OCI-LY1 (cell line): ENCODE data around the gene SPP1.

Experiments used
- H2AFZ ChIP-seq: fragments of 200-600 bp; sonication (generic), shearing (Covaris generic); 2 replicates; pipeline ENCODE4 v1.6.0; 2014; ENCODE audit warnings: antibody characterized with exemption, mild to moderate bottlenecking, low read length
- H3F3A ChIP-seq: fragments of 200-600 bp; sonication (generic), shearing (Covaris generic); 2 replicates; pipeline ENCODE4 v1.6.0; 2014; ENCODE audit warnings: mild to moderate bottlenecking, antibody characterized with exemption, low read length, moderate library complexity; ENCODE audit not compliant: insufficient read depth
- H3K27ac ChIP-seq: fragments of 200-600 bp; sonication (generic); 2 replicates; pipeline ENCODE4 v1.5.1; 2014; ENCODE audit warnings: low read length, mixed run types, mild to moderate bottlenecking, low read depth; ENCODE audit not compliant: poor library complexity, severe bottlenecking
- H3K27me3 ChIP-seq: fragments of 200-600 bp; sonication (generic); 2 replicates; pipeline ENCODE4 v1.6.0; 2014; ENCODE audit warnings: antibody characterized with exemption, mild to moderate bottlenecking, low read length, moderate library complexity; ENCODE audit not compliant: insufficient read depth
- H3K36me3 ChIP-seq: fragments of 200-600 bp; sonication (generic); 2 replicates; pipeline ENCODE4 v1.6.1; 2014; ENCODE audit warnings: mild to moderate bottlenecking, antibody characterized with exemption, low read length, moderate library complexity, mixed read lengths; ENCODE audit not compliant: insufficient read depth
- H3K4me1 ChIP-seq: fragments of 200-600 bp; sonication (generic); 2 replicates; pipeline ENCODE4 v1.5.1; 2014; ENCODE audit warnings: mild to moderate bottlenecking, low read length, moderate library complexity; ENCODE audit not compliant: insufficient read depth, severe bottlenecking
- H3K4me2 ChIP-seq: fragments of 200-600 bp; sonication (generic), shearing (Covaris generic); 2 replicates; pipeline ENCODE4 v1.6.1; 2014; ENCODE audit warnings: low read length
- H3K4me3 ChIP-seq: fragments of 200-600 bp; sonication (generic); 2 replicates; pipeline ENCODE4 v1.5.1; 2014; ENCODE audit warnings: low read length, low read depth, mild to moderate bottlenecking, mixed read lengths; ENCODE audit not compliant: poor library complexity, severe bottlenecking
- H3K79me2 ChIP-seq: fragments of 200-600 bp; shearing (Covaris generic); 2 replicates; pipeline ENCODE4 v1.6.1; 2016; ENCODE audit warnings: mixed run types, low read length, mixed read lengths; ENCODE audit not compliant: insufficient read depth
- H3K9ac ChIP-seq: fragments of 200-600 bp; sonication (generic), shearing (Covaris generic); 2 replicates; pipeline ENCODE4 v1.6.1; 2014; ENCODE audit warnings: mild to moderate bottlenecking, low read length, mixed read lengths
- H3K9me2 ChIP-seq: fragments of 200-600 bp; sonication (generic), shearing (Covaris generic); 2 replicates; pipeline ENCODE4 v1.6.1; 2014; ENCODE audit warnings: low read depth, mild to moderate bottlenecking, low read length, mixed read lengths
- H3K9me3 ChIP-seq: fragments of 200-600 bp; shearing (Covaris generic); 2 replicates; pipeline ENCODE4 v1.6.1; 2014; ENCODE audit warnings: low read length, mixed read lengths
- H4K20me1 ChIP-seq: fragments of 200-600 bp; sonication (generic), shearing (Covaris generic); 2 replicates; pipeline ENCODE4 v1.6.0; 2016; ENCODE audit warnings: mild to moderate bottlenecking, low read length; ENCODE audit not compliant: insufficient read depth
- EZH2 ChIP-seq: fragments of 200-600 bp; sonication (generic), shearing (Covaris generic); IDR thresholded peaks from 2 replicates; pipeline ENCODE4 v1.8.0; 2017; ENCODE audit warnings: borderline replicate concordance, mixed run types, mild to moderate bottlenecking, antibody characterized with exemption, low read length, moderate library complexity, mixed read lengths
- TF ChIP-seq, protein P1 (sequence below): fragments of 200-600 bp; sonication (generic), shearing (Covaris generic); IDR thresholded peaks from 2 replicates; pipeline ENCODE4 v1.5.1; 2017; ENCODE audit warnings: mild to moderate bottlenecking, antibody characterized with exemption, low read length, moderate library complexity, mixed read lengths

The SPP1 gene

GRCh38 chr4:87950493-87950892 is 25.0 kb upstream of the SPP1 start:
- H3K9ac ChIP-seq: no peak overlapping the region
- no peaks in the 10 kb centered on the region for H3K36me3 ChIP-seq
- TF ChIP-seq, protein P1, sequence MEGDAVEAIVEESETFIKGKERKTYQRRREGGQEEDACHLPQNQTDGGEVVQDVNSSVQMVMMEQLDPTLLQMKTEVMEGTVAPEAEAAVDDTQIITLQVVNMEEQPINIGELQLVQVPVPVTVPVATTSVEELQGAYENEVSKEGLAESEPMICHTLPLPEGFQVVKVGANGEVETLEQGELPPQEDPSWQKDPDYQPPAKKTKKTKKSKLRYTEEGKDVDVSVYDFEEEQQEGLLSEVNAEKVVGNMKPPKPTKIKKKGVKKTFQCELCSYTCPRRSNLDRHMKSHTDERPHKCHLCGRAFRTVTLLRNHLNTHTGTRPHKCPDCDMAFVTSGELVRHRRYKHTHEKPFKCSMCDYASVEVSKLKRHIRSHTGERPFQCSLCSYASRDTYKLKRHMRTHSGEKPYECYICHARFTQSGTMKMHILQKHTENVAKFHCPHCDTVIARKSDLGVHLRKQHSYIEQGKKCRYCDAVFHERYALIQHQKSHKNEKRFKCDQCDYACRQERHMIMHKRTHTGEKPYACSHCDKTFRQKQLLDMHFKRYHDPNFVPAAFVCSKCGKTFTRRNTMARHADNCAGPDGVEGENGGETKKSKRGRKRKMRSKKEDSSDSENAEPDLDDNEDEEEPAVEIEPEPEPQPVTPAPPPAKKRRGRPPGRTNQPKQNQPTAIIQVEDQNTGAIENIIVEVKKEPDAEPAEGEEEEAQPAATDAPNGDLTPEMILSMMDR: no peak
- no peak for TF ChIP-seq EZH2
- H3K9me3 ChIP-seq: no peaks in the 10 kb centered on the region
- H3K27ac ChIP-seq: no peak overlapping the region
- H2AFZ ChIP-seq: no peak overlapping the region
- no peak overlapping the region for H3K4me2 ChIP-seq
- no peaks in the 10 kb centered on the region for H3K4me1 ChIP-seq
- no peaks in the 10 kb centered on the region for H3F3A ChIP-seq
- H3K27me3 ChIP-seq: no peaks in the 10 kb centered on the region; the same call in 1 of the 2 replicates
- no peaks in the 10 kb centered on the region for H3K9me2 ChIP-seq
- H3K4me3 ChIP-seq: no peak overlapping the region
- H4K20me1 ChIP-seq: no peaks in the 10 kb centered on the region
- no peaks in the 10 kb centered on the region for H3K79me2 ChIP-seq

DNA sequence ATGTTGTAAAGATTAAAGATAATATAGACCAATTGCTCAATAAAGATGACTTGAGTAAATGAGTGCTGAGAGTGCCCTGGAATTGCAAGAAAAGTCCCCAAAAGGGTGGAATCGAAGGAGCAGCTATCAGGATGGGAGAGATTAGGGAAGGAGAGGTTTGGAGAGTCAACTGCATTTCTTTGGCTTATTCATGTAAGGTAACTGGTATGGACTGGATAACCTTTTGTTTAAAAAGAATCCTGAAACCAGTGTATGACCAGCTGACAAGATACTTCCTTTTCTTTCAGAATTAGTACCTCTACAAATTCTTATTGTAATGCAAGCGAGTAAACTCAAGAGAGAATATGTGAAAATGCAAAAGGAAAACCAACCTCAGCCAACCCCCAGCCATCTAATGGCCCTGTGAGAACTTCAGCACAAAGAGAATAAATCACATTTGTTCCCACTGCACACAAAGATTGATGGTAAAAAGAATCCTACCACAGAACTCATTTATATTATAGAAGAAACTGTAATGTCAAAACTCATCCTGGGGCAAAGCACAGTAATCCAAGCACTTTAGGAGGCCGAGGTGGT is 24.5 kb upstream of the SPP1 start:
- H4K20me1 ChIP-seq: no peaks in the 10 kb centered on the region
- H3K9me2 ChIP-seq: no peaks in the 10 kb centered on the region
- no peaks in the 10 kb centered on the region; the same call in 1 of the 2 replicates for H3K27me3 ChIP-seq
- H3K79me2 ChIP-seq: no peaks in the 10 kb centered on the region
- no peaks in the 10 kb centered on the region for H3K4me1 ChIP-seq
- H3K27ac ChIP-seq: no peak overlapping the region
- no peak overlapping the region for H2AFZ ChIP-seq
- no peaks in the 10 kb centered on the region for H3F3A ChIP-seq
- H3K4me3 ChIP-seq: no peak overlapping the region
- H3K36me3 ChIP-seq: no peaks in the 10 kb centered on the region
- H3K9me3 ChIP-seq: no peaks in the 10 kb centered on the region
- H3K4me2 ChIP-seq: no peak overlapping the region
- H3K9ac ChIP-seq: no peak overlapping the region
- TF ChIP-seq, protein P1: no peak
- no peak for TF ChIP-seq EZH2

DNA sequence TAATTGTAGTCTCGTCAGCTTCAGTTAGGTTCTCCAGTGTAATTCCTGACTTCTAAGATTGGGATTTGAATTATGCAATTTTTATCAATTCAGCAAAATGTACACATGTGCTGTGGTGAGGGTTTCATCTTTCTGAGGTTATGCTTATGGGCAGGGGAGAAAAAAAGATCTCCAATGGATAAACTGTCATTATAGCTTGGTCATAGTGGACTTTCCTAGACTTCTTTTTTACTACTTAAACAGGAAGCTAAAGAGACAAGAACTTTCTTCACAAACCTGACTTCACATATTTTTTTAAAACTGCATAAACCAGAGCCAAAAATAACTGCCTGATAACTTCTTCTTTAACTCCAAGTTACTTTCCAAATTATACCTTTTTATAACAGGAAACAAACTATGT is 21.7 kb upstream of the SPP1 start:
- TF ChIP-seq, protein P1: no peak
- no peak for TF ChIP-seq EZH2
- no peaks in the 10 kb centered on the region for H3K9me2 ChIP-seq
- no peaks in the 10 kb centered on the region for H4K20me1 ChIP-seq
- H3K4me3 ChIP-seq: no peak overlapping the region
- H3K27me3 ChIP-seq: no peaks in the 10 kb centered on the region; the same call in 1 of the 2 replicates
- no peaks in the 10 kb centered on the region for H3K9me3 ChIP-seq
- no peaks in the 10 kb centered on the region for H3K36me3 ChIP-seq
- H3K9ac ChIP-seq: no peak overlapping the region
- no peak overlapping the region for H3K4me2 ChIP-seq
- no peak overlapping the region for H3K27ac ChIP-seq
- no peaks in the 10 kb centered on the region for H3K4me1 ChIP-seq
- no peaks in the 10 kb centered on the region for H3F3A ChIP-seq
- no peak overlapping the region for H2AFZ ChIP-seq
- no peaks in the 10 kb centered on the region for H3K79me2 ChIP-seq
